Progenitor cell of endocrine pancreas (in vitro differentiated cells): ENCODE results near the gene CYP2R1. TPM values are rescaled to one million over a fixed set of nuclear protein-coding genes. Genes with fewer than 3 reads are reported as not detected.
"Not testable (repeated sequence)": the region's sequence is repeated elsewhere in the genome, so short reads cannot be mapped to it uniquely, and the experiment has no call there.

ENCODE experiments used
- DNase-seq: peaks from one replicate; pipeline ENCODE4 v3.0.0; 2021; ENCODE audit warnings: low spot score; ENCODE audit not compliant: unreplicated experiment
- H3K27ac Mint-ChIP-seq: 2 replicates; pipeline ENCODE4 v1.8.0; 2021; ENCODE audit warnings: mild to moderate bottlenecking, moderate library complexity, mixed read lengths
- H3K27me3 Mint-ChIP-seq: 2 replicates; pipeline ENCODE4 v1.8.0; 2021; ENCODE audit warnings: mixed read lengths
- H3K36me3 Mint-ChIP-seq: 2 replicates; pipeline ENCODE4 v1.8.0; 2022; ENCODE audit warnings: mixed read lengths; ENCODE audit not compliant: insufficient read depth
- H3K4me1 Mint-ChIP-seq: 2 replicates; pipeline ENCODE4 v1.8.0; 2021; ENCODE audit warnings: low read depth, mixed read lengths
- H3K4me3 Mint-ChIP-seq: 2 replicates; pipeline ENCODE4 v1.8.0; 2021; ENCODE audit warnings: low read depth, mild to moderate bottlenecking, moderate library complexity, mixed read lengths
- H3K9me3 Mint-ChIP-seq: 2 replicates; pipeline ENCODE4 v1.8.0; 2021; ENCODE audit warnings: low read depth, mixed read lengths
- total RNA-seq: library from RNA; stranded (reverse); gene quantifications from 2 replicates; pipeline ENCODE4 v1.2.1, GENCODE V29; 2021
- TF ChIP-seq, protein P1 (sequence below): fragments of 200-600 bp; sonication (generic); IDR thresholded peaks from one replicate; pipeline ENCODE4 v1.5.0; 2021; ENCODE audit warnings: antibody characterized with exemption, mild to moderate bottlenecking; ENCODE audit not compliant: unreplicated experiment

CYP2R1 gene
- total RNA-seq, 1 donor from 2014 or later: 14.9 TPM

GRCh38 chr11:14881576-14882193 lies 10.3 kb downstream of the CYP2R1 start:
- Mint-ChIP-seq H3K27me3 (no peaks in the 10 kb centered on the region), H3K36me3 (peaks cover 18% of the 10 kb centered on the region), H3K4me1 (peaks cover 14% of the 10 kb centered on the region), H3K9me3 (peaks cover 4% of the 10 kb centered on the region), H3K4me3 (no peak overlapping the region), H3K27ac (no peak overlapping the region)
- TF ChIP-seq, protein P1, sequence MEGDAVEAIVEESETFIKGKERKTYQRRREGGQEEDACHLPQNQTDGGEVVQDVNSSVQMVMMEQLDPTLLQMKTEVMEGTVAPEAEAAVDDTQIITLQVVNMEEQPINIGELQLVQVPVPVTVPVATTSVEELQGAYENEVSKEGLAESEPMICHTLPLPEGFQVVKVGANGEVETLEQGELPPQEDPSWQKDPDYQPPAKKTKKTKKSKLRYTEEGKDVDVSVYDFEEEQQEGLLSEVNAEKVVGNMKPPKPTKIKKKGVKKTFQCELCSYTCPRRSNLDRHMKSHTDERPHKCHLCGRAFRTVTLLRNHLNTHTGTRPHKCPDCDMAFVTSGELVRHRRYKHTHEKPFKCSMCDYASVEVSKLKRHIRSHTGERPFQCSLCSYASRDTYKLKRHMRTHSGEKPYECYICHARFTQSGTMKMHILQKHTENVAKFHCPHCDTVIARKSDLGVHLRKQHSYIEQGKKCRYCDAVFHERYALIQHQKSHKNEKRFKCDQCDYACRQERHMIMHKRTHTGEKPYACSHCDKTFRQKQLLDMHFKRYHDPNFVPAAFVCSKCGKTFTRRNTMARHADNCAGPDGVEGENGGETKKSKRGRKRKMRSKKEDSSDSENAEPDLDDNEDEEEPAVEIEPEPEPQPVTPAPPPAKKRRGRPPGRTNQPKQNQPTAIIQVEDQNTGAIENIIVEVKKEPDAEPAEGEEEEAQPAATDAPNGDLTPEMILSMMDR: no peak
- DNase-seq: no peak

DNA sequence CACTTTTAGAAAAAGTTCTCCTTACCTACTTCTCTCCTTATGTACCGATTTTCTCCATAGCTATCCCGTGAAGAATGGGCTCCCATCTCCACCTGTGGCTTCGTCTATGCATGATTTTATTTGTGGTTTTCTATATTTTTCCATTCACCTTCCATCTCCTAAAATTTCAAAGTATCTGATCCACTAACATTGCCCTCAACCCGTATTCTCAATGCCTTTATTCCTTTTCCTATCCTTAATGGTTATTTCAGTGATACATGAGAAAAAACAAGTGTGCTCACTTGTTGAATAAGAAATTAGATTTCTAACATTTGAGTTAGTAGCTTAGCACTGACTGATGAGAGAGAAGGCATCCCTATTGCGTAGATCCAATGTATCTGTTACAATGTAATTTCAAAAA lies 16.9 kb downstream of the CYP2R1 start:
- Mint-ChIP-seq H3K27me3 (no peaks in the 10 kb centered on the region), H3K9me3 (no peaks in the 10 kb centered on the region), H3K4me3 (no peak overlapping the region), H3K36me3 (peaks cover 9% of the 10 kb centered on the region), H3K27ac (no peak overlapping the region), H3K4me1 (no peaks in the 10 kb centered on the region)
- DNase-seq: no peak
- TF ChIP-seq, protein P1: no peak

DNA sequence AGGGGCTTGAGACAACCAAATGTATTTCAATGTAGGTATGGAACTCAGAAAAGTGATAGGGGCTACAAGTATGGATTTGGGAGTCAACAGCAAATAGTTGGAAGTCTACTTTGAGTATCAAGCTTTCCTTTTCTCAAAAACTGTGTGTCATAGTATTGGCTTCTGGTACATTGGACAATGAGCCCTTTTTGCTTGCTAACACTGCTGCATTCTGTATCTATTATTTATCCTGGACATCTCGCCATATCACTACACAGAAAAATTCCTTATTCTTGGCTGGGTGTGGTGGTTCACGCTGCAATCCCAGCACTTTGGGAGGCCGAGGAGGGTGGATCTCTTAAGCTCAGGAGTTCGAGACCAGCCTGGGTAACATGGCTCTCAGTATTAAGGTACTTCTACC lies 18.4 kb downstream of the CYP2R1 start:
- no peaks in the 10 kb centered on the region for H3K9me3 Mint-ChIP-seq
- TF ChIP-seq, protein P1: no peak
- peaks cover 8% of the 10 kb centered on the region for H3K36me3 Mint-ChIP-seq
- H3K27ac Mint-ChIP-seq: no peak overlapping the region
- H3K27me3 Mint-ChIP-seq: no peaks in the 10 kb centered on the region
- no peak for DNase-seq
- H3K4me1 Mint-ChIP-seq: no peaks in the 10 kb centered on the region
- H3K4me3 Mint-ChIP-seq: no peak overlapping the region

GRCh38 chr11:14872032-14872431 lies 20.0 kb downstream of the CYP2R1 start:
- Mint-ChIP-seq H3K27ac (no peak overlapping the region), H3K27me3 (no peaks in the 10 kb centered on the region), H3K36me3 (peaks cover 5% of the 10 kb centered on the region), H3K4me1 (no peaks in the 10 kb centered on the region), H3K4me3 (no peak overlapping the region), H3K9me3 (no peaks in the 10 kb centered on the region)
- TF ChIP-seq, protein P1: no peak
- no peak for DNase-seq

DNA sequence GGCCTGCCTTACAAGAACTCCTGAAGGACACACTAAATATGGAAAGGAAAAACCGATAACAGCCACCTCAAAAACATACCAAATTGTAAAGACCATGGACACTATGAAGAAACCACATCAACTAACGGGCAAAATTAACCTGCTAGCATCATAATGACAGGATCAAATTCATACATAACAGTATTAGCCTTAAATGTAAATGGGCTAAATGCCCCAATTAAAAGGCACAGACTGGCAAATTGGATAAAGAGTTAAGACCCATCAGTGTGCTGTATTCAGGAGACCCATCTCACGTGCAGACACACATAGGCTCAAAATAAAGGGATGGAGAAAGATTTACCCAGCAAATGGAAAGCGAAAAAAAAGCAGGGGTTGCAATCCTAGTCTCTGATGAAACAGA lies 28.3 kb downstream of the CYP2R1 start:
- H3K36me3 Mint-ChIP-seq: peaks cover 34% of the 10 kb centered on the region
- H3K9me3 Mint-ChIP-seq: peaks cover 18% of the 10 kb centered on the region
- not testable (repeated sequence) for DNase-seq, H3K27ac Mint-ChIP-seq, H3K4me3 Mint-ChIP-seq, H3K27me3 Mint-ChIP-seq, H3K4me1 Mint-ChIP-seq

- Mint-ChIP-seq H3K4me1 (peaks cover 10% of the 10 kb centered on the region), H3K27me3 (no peaks in the 10 kb centered on the region), H3K27ac (no peak overlapping the region), H3K4me3 (no peak overlapping the region), H3K36me3 (peaks cover 33% of the 10 kb centered on the region), H3K9me3 (peaks cover 18% of the 10 kb centered on the region)
- DNase-seq: no peak
- TF ChIP-seq, protein P1: no peak
Observed at GRCh38 chr11:14861680-14862079, 30.4 kb downstream of the CYP2R1 start.
